Stimulated activated effector memory CD8-positive, alpha-beta T cell treated with anti-CD3 and anti-CD28 coated beads, Interleukin-12 subunit alpha, Interleukin-12 subunit beta, amount 100 ng/mL, for 72 hours (primary cell): ENCODE results near the gene APH1B.
"Not testable (repeated sequence)": the region's sequence is repeated elsewhere in the genome, so short reads cannot be mapped to it uniquely, and the experiment has no call there.

Experiments
- ATAC-seq: fragments of 150-1000 bp; cut with Tn5 transposase; 2 replicates; pipeline ENCODE4 v1.10.0; 2021
- DNase-seq, 2 donors: peaks; one replicate each; pipeline ENCODE4 v3.0.0; 2021 to 2022; ENCODE audit warnings: low spot score in 2 of 2
- H3K27ac Mint-ChIP-seq: one replicate; pipeline ENCODE4 v1.8.0; 2022; ENCODE audit warnings: mild to moderate bottlenecking, mixed read lengths
- H3K36me3 Mint-ChIP-seq: one replicate; pipeline ENCODE4 v1.8.0; 2022; ENCODE audit warnings: mild to moderate bottlenecking, mixed read lengths
- H3K4me1 Mint-ChIP-seq: one replicate; pipeline ENCODE4 v1.8.0; 2022; ENCODE audit warnings: mixed read lengths
- H3K4me3 Mint-ChIP-seq: one replicate; pipeline ENCODE4 v1.8.0; 2022; ENCODE audit warnings: mild to moderate bottlenecking, mixed read lengths
- H3K9me3 Mint-ChIP-seq: one replicate; pipeline ENCODE4 v1.8.0; 2022; ENCODE audit warnings: mixed read lengths

Gene APH1B

GRCh38 chr15:63299943-63300575, 22.7 kb downstream of the APH1B start:
- peaks cover 7% of the 10 kb centered on the region for H3K36me3 Mint-ChIP-seq
- H3K9me3 Mint-ChIP-seq, result no peaks in the 10 kb centered on the region
- peaks cover 7% of the 10 kb centered on the region for H3K4me1 Mint-ChIP-seq
- DNase-seq (no peak), ATAC-seq (no peak)
- H3K27ac Mint-ChIP-seq, result no peak overlapping the region
- H3K4me3 Mint-ChIP-seq, result no peak overlapping the region

DNA sequence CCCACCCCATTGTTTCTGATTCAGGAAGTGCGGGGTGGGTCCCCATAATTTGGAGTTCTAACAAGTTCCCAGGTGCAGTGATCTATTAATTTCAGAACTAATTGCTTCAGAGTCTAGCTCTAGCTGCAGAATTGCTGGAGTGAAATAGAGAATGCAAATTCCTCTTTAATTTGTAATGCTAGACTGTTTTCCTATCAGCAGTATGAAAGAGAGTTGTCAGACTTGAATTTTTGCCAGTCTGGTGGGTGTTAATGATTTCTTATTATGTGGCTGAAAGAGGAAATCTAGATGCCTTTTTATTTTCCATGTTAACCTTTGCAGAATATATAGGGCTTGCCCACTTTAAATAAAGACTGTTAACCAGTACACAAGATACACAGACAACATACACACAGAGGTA, 23.7 kb downstream of the APH1B start:
- H3K4me1 Mint-ChIP-seq, result peaks cover 6% of the 10 kb centered on the region
- H3K27ac Mint-ChIP-seq, result no peak overlapping the region
- DNase-seq, result no peak
- no peak for ATAC-seq
- no peak overlapping the region for H3K4me3 Mint-ChIP-seq
- no peaks in the 10 kb centered on the region for H3K9me3 Mint-ChIP-seq
- H3K36me3 Mint-ChIP-seq, result peaks cover 14% of the 10 kb centered on the region

GRCh38 chr15:63305260-63305659, 27.9 kb downstream of the APH1B start:
- no peak for ATAC-seq
- no peak for DNase-seq
- peaks cover 22% of the 10 kb centered on the region for H3K36me3 Mint-ChIP-seq
- H3K4me3 Mint-ChIP-seq, result no peak overlapping the region
- no peaks in the 10 kb centered on the region for H3K4me1 Mint-ChIP-seq
- H3K27ac Mint-ChIP-seq, result no peak overlapping the region
- H3K9me3 Mint-ChIP-seq, result no peaks in the 10 kb centered on the region

GRCh38 chr15:63306492-63307073, 29.2 kb downstream of the APH1B start:
- ATAC-seq (no peak), DNase-seq (no peak)
- no peaks in the 10 kb centered on the region for H3K4me1 Mint-ChIP-seq
- no peak overlapping the region for H3K4me3 Mint-ChIP-seq
- no peak overlapping the region for H3K27ac Mint-ChIP-seq
- H3K9me3 Mint-ChIP-seq, result no peaks in the 10 kb centered on the region
- peaks cover 18% of the 10 kb centered on the region for H3K36me3 Mint-ChIP-seq

- no peak overlapping the region for H3K27ac Mint-ChIP-seq
- H3K36me3 Mint-ChIP-seq, result peaks cover 18% of the 10 kb centered on the region
- no peak for DNase-seq
- no peak for ATAC-seq
- no peaks in the 10 kb centered on the region for H3K4me1 Mint-ChIP-seq
- no peak overlapping the region for H3K4me3 Mint-ChIP-seq
- no peaks in the 10 kb centered on the region for H3K9me3 Mint-ChIP-seq
Observed at GRCh38 chr15:63308491-63308890, 31.1 kb downstream of the APH1B start.

GRCh38 chr15:63308947-63309346, 31.5 kb downstream of the APH1B start:
- DNase-seq, result no peak

GRCh38 chr15:63310646-63311045, 33.2 kb downstream of the APH1B start:
- no peak overlapping the region for H3K27ac Mint-ChIP-seq
- DNase-seq (no peak), ATAC-seq (no peak)
- H3K9me3 Mint-ChIP-seq, result no peaks in the 10 kb centered on the region
- no peaks in the 10 kb centered on the region for H3K4me1 Mint-ChIP-seq
- peaks cover 9% of the 10 kb centered on the region for H3K36me3 Mint-ChIP-seq
- no peak overlapping the region for H3K4me3 Mint-ChIP-seq

More at GRCh38 chr15:63308947-63309346, 31.5 kb downstream of the APH1B start:
- H3K9me3 Mint-ChIP-seq, result no peaks in the 10 kb centered on the region
- H3K4me3 Mint-ChIP-seq, result no peak overlapping the region
- no peaks in the 10 kb centered on the region for H3K4me1 Mint-ChIP-seq
- ATAC-seq, result no peak
- no peak overlapping the region for H3K27ac Mint-ChIP-seq
- peaks cover 18% of the 10 kb centered on the region for H3K36me3 Mint-ChIP-seq

GRCh38 chr15:63312286-63312685, 34.9 kb downstream of the APH1B start:
- no peak overlapping the region for H3K27ac Mint-ChIP-seq
- ATAC-seq (no peak), DNase-seq (no peak)

DNA sequence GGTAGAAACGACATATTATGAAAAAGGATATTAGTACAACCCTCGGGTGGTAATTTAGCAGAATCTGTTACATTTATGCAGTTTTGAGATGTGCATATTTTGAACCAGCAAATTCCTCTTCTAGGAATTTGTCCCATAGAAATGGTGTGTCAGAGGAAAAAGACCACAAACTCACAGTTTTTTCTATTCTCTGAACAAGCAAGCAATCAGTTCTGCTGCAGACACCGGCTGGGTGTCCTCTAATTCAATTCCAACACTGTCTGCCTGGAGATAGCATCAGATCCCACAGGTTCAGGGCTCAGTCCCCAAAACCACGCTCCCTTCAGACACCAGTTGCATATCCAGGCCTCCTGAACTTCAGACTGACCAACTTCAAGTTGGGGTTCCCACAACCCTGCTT, 36.4 kb downstream of the APH1B start:
- Mint-ChIP-seq H3K9me3 (no peaks in the 10 kb centered on the region), H3K4me3 (no peak overlapping the region), H3K4me1 (no peaks in the 10 kb centered on the region), H3K36me3 (no peaks in the 10 kb centered on the region), H3K27ac (no peak overlapping the region)
- no peak for ATAC-seq
- DNase-seq, result no peak

More at GRCh38 chr15:63312286-63312685, 34.9 kb downstream of the APH1B start:
- Mint-ChIP-seq H3K4me3 (no peak overlapping the region), H3K4me1 (no peaks in the 10 kb centered on the region), H3K36me3 (no peaks in the 10 kb centered on the region), H3K9me3 (no peaks in the 10 kb centered on the region)

GRCh38 chr15:63314409-63314808, 37.0 kb downstream of the APH1B start:
- Mint-ChIP-seq H3K4me1 (no peaks in the 10 kb centered on the region), H3K4me3 (no peak overlapping the region), H3K27ac (no peak overlapping the region), H3K9me3 (no peaks in the 10 kb centered on the region), H3K36me3 (no peaks in the 10 kb centered on the region)
- DNase-seq (no peak), ATAC-seq (no peak)

GRCh38 chr15:63318344-63318743, 40.9 kb downstream of the APH1B start:
- Mint-ChIP-seq H3K4me1 (no peaks in the 10 kb centered on the region), H3K4me3 (no peak overlapping the region), H3K27ac (no peak overlapping the region), H3K36me3 (no peaks in the 10 kb centered on the region), H3K9me3 (no peaks in the 10 kb centered on the region)
- ATAC-seq, result no peak
- no peak for DNase-seq

DNA sequence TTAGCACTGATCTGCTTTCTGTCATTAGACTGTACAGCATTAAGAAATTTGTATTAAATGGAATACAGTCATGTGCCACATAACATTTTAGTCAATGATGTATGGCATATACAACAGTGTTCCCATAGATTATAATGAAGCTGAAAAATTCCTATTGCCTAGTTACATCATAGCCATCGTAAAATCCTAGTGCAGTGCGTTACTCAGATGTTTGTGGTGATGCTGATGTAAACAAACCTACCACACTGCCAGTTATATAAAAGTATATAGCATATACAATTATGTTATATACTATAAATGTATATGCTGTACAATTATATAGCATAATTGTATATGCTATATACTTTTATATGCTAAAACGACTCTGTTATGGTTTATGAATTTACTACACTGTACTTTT, 41.7 kb downstream of the APH1B start:
- no peaks in the 10 kb centered on the region for H3K4me1 Mint-ChIP-seq
- DNase-seq (no peak), ATAC-seq (no peak)
- no peaks in the 10 kb centered on the region for H3K9me3 Mint-ChIP-seq
- no peaks in the 10 kb centered on the region for H3K36me3 Mint-ChIP-seq
- no peak overlapping the region for H3K27ac Mint-ChIP-seq
- no peak overlapping the region for H3K4me3 Mint-ChIP-seq

GRCh38 chr15:63320446-63320845, 43.0 kb downstream of the APH1B start:
- ATAC-seq, H3K4me1 Mint-ChIP-seq, H3K27ac Mint-ChIP-seq, H3K9me3 Mint-ChIP-seq, H3K36me3 Mint-ChIP-seq, H3K4me3 Mint-ChIP-seq, DNase-seq: not testable (repeated sequence)

DNA sequence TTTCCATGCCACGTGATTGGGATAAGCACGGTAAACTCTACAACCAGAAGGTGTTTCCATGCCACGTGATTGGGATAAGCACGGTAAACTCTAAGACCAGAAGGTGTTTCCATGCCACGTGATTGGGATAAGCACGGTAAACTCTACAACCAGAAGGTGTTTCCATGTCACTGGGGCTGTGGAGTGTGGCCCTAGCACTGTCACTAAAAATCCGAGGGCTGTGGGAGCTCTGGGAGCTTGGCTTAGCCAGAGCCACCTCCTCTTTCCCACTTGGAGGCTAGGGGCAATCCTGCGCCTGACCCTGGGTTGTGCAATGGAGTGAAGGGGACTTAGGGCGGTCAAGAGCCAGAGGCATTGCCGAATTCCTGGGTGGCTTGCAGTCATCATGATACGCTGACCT, 43.6 kb downstream of the APH1B start:
- DNase-seq, ATAC-seq: not testable (repeated sequence)

DNA sequence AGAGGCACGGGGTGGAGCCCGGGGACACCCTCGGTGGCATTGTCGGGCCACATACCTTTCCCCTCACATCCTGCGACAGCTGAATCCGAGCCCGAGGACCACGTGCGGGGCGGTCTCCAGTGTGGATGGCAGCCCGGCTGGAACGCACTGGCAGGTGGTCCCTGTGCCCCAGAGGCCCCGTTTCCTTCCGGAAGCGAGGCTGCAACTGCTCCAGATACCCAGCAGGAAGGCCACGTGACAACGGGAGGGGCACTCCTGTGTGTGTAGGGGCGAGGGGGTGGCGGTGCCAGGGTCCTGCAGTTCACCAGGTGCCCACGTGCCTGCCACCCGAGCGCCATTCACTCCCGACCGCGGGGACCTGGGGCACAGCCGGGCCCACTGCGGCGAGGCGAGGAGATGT, 44.1 kb downstream of the APH1B start:
- ATAC-seq (no peak), DNase-seq (no peak)
- Mint-ChIP-seq H3K4me1 (no peaks in the 10 kb centered on the region), H3K36me3 (no peaks in the 10 kb centered on the region), H3K4me3 (no peak overlapping the region), H3K27ac (no peak overlapping the region), H3K9me3 (no peaks in the 10 kb centered on the region)

More for the DNA sequence above, 43.6 kb downstream of the APH1B start:
- not testable (repeated sequence) for H3K9me3 Mint-ChIP-seq, H3K4me3 Mint-ChIP-seq, H3K27ac Mint-ChIP-seq, H3K4me1 Mint-ChIP-seq, H3K36me3 Mint-ChIP-seq

GRCh38 chr15:63322541-63322940, 45.1 kb downstream of the APH1B start:
- no peaks in the 10 kb centered on the region for H3K9me3 Mint-ChIP-seq
- no peak overlapping the region for H3K4me3 Mint-ChIP-seq
- no peak overlapping the region for H3K27ac Mint-ChIP-seq
- DNase-seq (no peak), ATAC-seq (no peak)
- no peaks in the 10 kb centered on the region for H3K4me1 Mint-ChIP-seq
- H3K36me3 Mint-ChIP-seq, result no peaks in the 10 kb centered on the region
